Measurements from ENCODE around the gene TNFRSF25.
"Not testable (repeated sequence)": the region's sequence is repeated elsewhere in the genome, so short reads cannot be mapped to it uniquely, and the experiment has no call there.

The TNFRSF25 gene

GRCh38 chr1:6467744-6468688 lies 2.0 kb upstream of the TNFRSF25 start:
- DNase-seq = no peak

- no peak for DNase-seq
Measured at GRCh38 chr1:6467224-6467623, 1.3 kb upstream of the TNFRSF25 start.

- DNase-seq = no peak
Measured at GRCh38 chr1:6466751-6467150, 778 bp upstream of the TNFRSF25 start.

GRCh38 chr1:6465461-6466005 lies 440 bp downstream of the TNFRSF25 start:
- DNase-seq = peak in 1 of 2 donors; percentile 43

GRCh38 chr1:6464915-6465314 lies 1.1 kb downstream of the TNFRSF25 start:
- DNase-seq = no peak

GRCh38 chr1:6464514-6464836 lies 1.5 kb downstream of the TNFRSF25 start:
- DNase-seq = peak in 1 of 2 donors; percentile 40

- DNase-seq = no peak
Measured at GRCh38 chr1:6463120-6463412, 2.9 kb downstream of the TNFRSF25 start.

- no peak for DNase-seq
Measured at GRCh38 chr1:6462412-6463119, 3.4 kb downstream of the TNFRSF25 start.

GRCh38 chr1:6461538-6462411 lies 4.2 kb downstream of the TNFRSF25 start:
- no peak for DNase-seq

- DNase-seq = no peak
Measured at GRCh38 chr1:6461051-6461530, 4.9 kb downstream of the TNFRSF25 start.

- peak; percentile 68 to 70 for DNase-seq
Measured at GRCh38 chr1:6460301-6461050, 5.5 kb downstream of the TNFRSF25 start.

- DNase-seq = peak in 1 of 2 donors; percentile 32
Measured at GRCh38 chr1:6459850-6460265, 6.1 kb downstream of the TNFRSF25 start.

- DNase-seq = no peak
Measured at GRCh38 chr1:6456800-6457466, 9.0 kb downstream of the TNFRSF25 start.

- DNase-seq = not testable (repeated sequence)
Measured at GRCh38 chr1:6455752-6456520, 10.0 kb downstream of the TNFRSF25 start.

GRCh38 chr1:6454856-6455751 lies 10.9 kb downstream of the TNFRSF25 start:
- DNase-seq = no peak

GRCh38 chr1:6453895-6454855 lies 11.8 kb downstream of the TNFRSF25 start:
- not testable (repeated sequence) for DNase-seq

- no peak for DNase-seq
Measured at GRCh38 chr1:6450943-6451373, 15.0 kb downstream of the TNFRSF25 start.

- DNase-seq = not testable (repeated sequence)
Measured at GRCh38 chr1:6450486-6450885, 15.5 kb downstream of the TNFRSF25 start.

Measured in stimulated activated CD4-positive, alpha-beta T cell treated with anti-CD3 and anti-CD28 coated beads, Interleukin-2, amount 100 ng/mL, for 48 hours (primary cell).